Measurements from ENCODE around the gene IP6K3.

Gene IP6K3

GRCh38 chr6:33731035-33731434 is 15.7 kb downstream of the IP6K3 start:
- H3K4me3 ChIP-seq (ENCODE audit: low read depth, low read length): no peak overlapping the region
- TF ChIP-seq CTCF (IDR thresholded peaks at IDR 0.05; ENCODE audit: borderline replicate concordance, insufficient read depth, low read depth, low read length): no peak

GRCh38 chr6:33730611-33731010 is 16.1 kb downstream of the IP6K3 start:
- no peak overlapping the region for H3K4me3 ChIP-seq (ENCODE audit: low read depth, low read length)
- no peak for TF ChIP-seq CTCF (IDR thresholded peaks at IDR 0.05; ENCODE audit: borderline replicate concordance, insufficient read depth, low read depth, low read length)

GRCh38 chr6:33729059-33729458 is 17.6 kb downstream of the IP6K3 start:
- no peak for TF ChIP-seq CTCF (IDR thresholded peaks at IDR 0.05; ENCODE audit: borderline replicate concordance, insufficient read depth, low read depth, low read length)
- no peak overlapping the region for H3K4me3 ChIP-seq (ENCODE audit: low read depth, low read length)

- no peak overlapping the region for H3K4me3 ChIP-seq (ENCODE audit: low read depth, low read length)
- no peak for TF ChIP-seq CTCF (IDR thresholded peaks at IDR 0.05; ENCODE audit: borderline replicate concordance, insufficient read depth, low read depth, low read length)
These were observed 18.3 kb downstream of the IP6K3 start for GRCh38 chr6:33728438-33728837.

GRCh38 chr6:33727932-33728331 is 18.8 kb downstream of the IP6K3 start:
- H3K4me3 ChIP-seq (ENCODE audit: low read depth, low read length): no peak overlapping the region
- no peak for TF ChIP-seq CTCF (IDR thresholded peaks at IDR 0.05; ENCODE audit: borderline replicate concordance, insufficient read depth, low read depth, low read length)

GRCh38 chr6:33727126-33727525 is 19.6 kb downstream of the IP6K3 start:
- no peak for TF ChIP-seq CTCF (IDR thresholded peaks at IDR 0.05; ENCODE audit: borderline replicate concordance, insufficient read depth, low read depth, low read length)

GRCh38 chr6:33726696-33727095 is 20.0 kb downstream of the IP6K3 start:
- no peak for TF ChIP-seq CTCF (IDR thresholded peaks at IDR 0.05; ENCODE audit: borderline replicate concordance, insufficient read depth, low read depth, low read length)

More at GRCh38 chr6:33727126-33727525, 19.6 kb downstream of the IP6K3 start:
- H3K4me3 ChIP-seq (ENCODE audit: low read depth, low read length): no peak overlapping the region

More at GRCh38 chr6:33726696-33727095, 20.0 kb downstream of the IP6K3 start:
- H3K4me3 ChIP-seq (ENCODE audit: low read depth, low read length): no peak overlapping the region

All from GM12875 (cell line).